EL (cell line): ENCODE results near the gene ADAMTSL5.
"Not testable (repeated sequence)": the region's sequence is repeated elsewhere in the genome, so short reads cannot be mapped to it uniquely, and the experiment has no call there.

Experiments
- DNase-seq: peaks from one replicate; pipeline ENCODE4 v3.0.0-alpha.2; 2016

Gene ADAMTSL5

GRCh38 chr19:1512671-1513498 is at the start of gene ADAMTSL5:
Gene ADAMTSL5, minus strand, starts transcription at chr19:1513019. Its CDS starts 2,076 bp downstream, at chr19:1510943.
- peak; percentile 78 for DNase-seq

GRCh38 chr19:1561236-1561842 is 48.5 kb upstream of the ADAMTSL5 start:
- DNase-seq = no peak

GRCh38 chr19:1560286-1560882 is 47.6 kb upstream of the ADAMTSL5 start:
- no peak for DNase-seq

GRCh38 chr19:1558552-1558951 is 45.7 kb upstream of the ADAMTSL5 start:
- DNase-seq = no peak

GRCh38 chr19:1556390-1557070 is 43.7 kb upstream of the ADAMTSL5 start:
- DNase-seq = no peak

- DNase-seq = no peak
Observed at GRCh38 chr19:1555487-1556389, 42.9 kb upstream of the ADAMTSL5 start.

- DNase-seq = no peak
Observed at GRCh38 chr19:1554968-1555367, 42.1 kb upstream of the ADAMTSL5 start.

GRCh38 chr19:1553415-1553814 is 40.6 kb upstream of the ADAMTSL5 start:
- no peak for DNase-seq

- DNase-seq = no peak
Observed at GRCh38 chr19:1551068-1552040, 38.5 kb upstream of the ADAMTSL5 start.

GRCh38 chr19:1549332-1549945 is 36.6 kb upstream of the ADAMTSL5 start:
- DNase-seq = no peak

GRCh38 chr19:1540365-1540925 is 27.6 kb upstream of the ADAMTSL5 start:
- no peak for DNase-seq

- not testable (repeated sequence) for DNase-seq
Observed at GRCh38 chr19:1539749-1540148, 26.9 kb upstream of the ADAMTSL5 start.

GRCh38 chr19:1538978-1539377 is 26.2 kb upstream of the ADAMTSL5 start:
- no peak for DNase-seq

GRCh38 chr19:1535699-1536098 is 22.9 kb upstream of the ADAMTSL5 start:
- not testable (repeated sequence) for DNase-seq

- DNase-seq = no peak
Observed at GRCh38 chr19:1534972-1535371, 22.2 kb upstream of the ADAMTSL5 start.

GRCh38 chr19:1533510-1534150 is 20.8 kb upstream of the ADAMTSL5 start:
- DNase-seq = no peak

- no peak for DNase-seq
Observed at GRCh38 chr19:1532003-1532402, 19.2 kb upstream of the ADAMTSL5 start.

- DNase-seq = no peak
Observed at GRCh38 chr19:1531587-1531986, 18.8 kb upstream of the ADAMTSL5 start.

- DNase-seq = not testable (repeated sequence)
Observed at GRCh38 chr19:1530856-1531255, 18.0 kb upstream of the ADAMTSL5 start.

GRCh38 chr19:1529430-1529816 is 16.6 kb upstream of the ADAMTSL5 start:
- DNase-seq = no peak
